ENCODE measurements around the gene MPRIP.
A peak's percentile ranks its signal among the peaks of the same experiment; 100 is the strongest.
"Not testable (repeated sequence)": the region's sequence is repeated elsewhere in the genome, so short reads cannot be mapped to it uniquely, and the experiment has no call there.

The MPRIP gene

GRCh38 chr17:16999931-17000625, 42.2 kb upstream of the MPRIP start:
- DNase-seq (ENCODE audit: low read depth, low spot score): no peak
- no peak for TF ChIP-seq CTCF (IDR thresholded peaks at IDR 0.05; ENCODE audit: insufficient read depth, low read length, missing control alignments)
- CTCF ChIA-PET: interaction anchor here (0.6 to 4.4 kb wide), 50 partner anchors 8 to 411 kb away, joined by 3 to 35 read pairs (median 4); partner anchors contain the start of gene PLD6
- no peak overlapping the region for H3K4me3 ChIP-seq (ENCODE audit: low read depth, low read length)
- POLR2A ChIA-PET: no interaction called here

- H3K4me3 ChIP-seq (ENCODE audit: low read depth, low read length): no peak overlapping the region
- CTCF ChIA-PET: interaction anchor here (0.7 to 4.4 kb wide), 42 partner anchors 9 to 359 kb away, joined by 3 to 35 read pairs (median 4); partner anchors contain the start of genes FLCN and PLD6
- no peak for TF ChIP-seq CTCF (IDR thresholded peaks at IDR 0.05; ENCODE audit: insufficient read depth, low read length, missing control alignments)
- POLR2A ChIA-PET: no interaction called here
- DNase-seq (ENCODE audit: low read depth, low spot score): no peak
Observed at GRCh38 chr17:17001076-17001777, 41.0 kb upstream of the MPRIP start.

GRCh38 chr17:17001874-17002520, 40.3 kb upstream of the MPRIP start:
- TF ChIP-seq CTCF (IDR thresholded peaks at IDR 0.05; ENCODE audit: insufficient read depth, low read length, missing control alignments): peak; percentile 92
- no peak for DNase-seq (ENCODE audit: low read depth, low spot score)
- no peak overlapping the region for H3K4me3 ChIP-seq (ENCODE audit: low read depth, low read length)
- POLR2A ChIA-PET: no interaction called here
- CTCF ChIA-PET: interaction anchor here (0.8 to 4.4 kb wide), 18 partner anchors 10 to 347 kb away, joined by 3 to 35 read pairs (median 4); partner anchors contain the start of gene FLCN

- POLR2A ChIA-PET; H3K4me3 ChIP-seq (ENCODE audit: low read depth, low read length); DNase-seq (ENCODE audit: low read depth, low spot score): not testable (repeated sequence)
- CTCF ChIA-PET: interaction anchor here (0.8 to 4.4 kb wide), 3 partner anchors 135 to 187 kb away, joined by 3 to 23 read pairs (median 3); no protein-coding TSS in a partner anchor
Observed at GRCh38 chr17:17002731-17003715, 39.2 kb upstream of the MPRIP start.

GRCh38 chr17:17004251-17004996, 37.8 kb upstream of the MPRIP start:
- no peak for TF ChIP-seq CTCF (IDR thresholded peaks at IDR 0.05; ENCODE audit: insufficient read depth, low read length, missing control alignments)
- no peak overlapping the region for H3K4me3 ChIP-seq (ENCODE audit: low read depth, low read length)
- CTCF ChIA-PET: interaction anchor here (1.0 kb wide), 1 partner anchor 13 kb away, joined by 4 read pairs; no protein-coding TSS in a partner anchor
- DNase-seq (ENCODE audit: low read depth, low spot score): no peak
- POLR2A ChIA-PET: no interaction called here

GRCh38 chr17:17004997-17005614, 37.2 kb upstream of the MPRIP start:
- H3K4me3 ChIP-seq (ENCODE audit: low read depth, low read length); POLR2A ChIA-PET; DNase-seq (ENCODE audit: low read depth, low spot score): not testable (repeated sequence)
- CTCF ChIA-PET: interaction anchor here (1.1 kb wide), 1 partner anchor 103 kb away, joined by 3 read pairs; no protein-coding TSS in a partner anchor

GRCh38 chr17:17007891-17008290, 34.4 kb upstream of the MPRIP start:
- not testable (repeated sequence) for DNase-seq (ENCODE audit: low read depth, low spot score); H3K4me3 ChIP-seq (ENCODE audit: low read depth, low read length)
- CTCF ChIA-PET: interaction anchor here (0.6 kb wide), 1 partner anchor 10 kb away, joined by 3 read pairs; no protein-coding TSS in a partner anchor
- POLR2A ChIA-PET: interaction anchor here (0.7 kb wide), 1 partner anchor 869 kb away, joined by 3 read pairs; no protein-coding TSS in a partner anchor

- CTCF ChIA-PET: interaction anchor here (1.2 to 1.6 kb wide), 3 partner anchors 9 to 148 kb away, joined by 3 to 6 read pairs (median 5); no protein-coding TSS in a partner anchor
Observed at GRCh38 chr17:17008621-17009397, 33.4 kb upstream of the MPRIP start.

More at GRCh38 chr17:17008621-17009397, 33.4 kb upstream of the MPRIP start:
- H3K4me3 ChIP-seq (ENCODE audit: low read depth, low read length); POLR2A ChIA-PET; DNase-seq (ENCODE audit: low read depth, low spot score): not testable (repeated sequence)

All from AG04449 (cell line).